ENCODE results near the gene P2RX1.
A peak's percentile ranks its signal among the peaks of the same experiment; 100 is the strongest.

P2RX1 gene

DNA sequence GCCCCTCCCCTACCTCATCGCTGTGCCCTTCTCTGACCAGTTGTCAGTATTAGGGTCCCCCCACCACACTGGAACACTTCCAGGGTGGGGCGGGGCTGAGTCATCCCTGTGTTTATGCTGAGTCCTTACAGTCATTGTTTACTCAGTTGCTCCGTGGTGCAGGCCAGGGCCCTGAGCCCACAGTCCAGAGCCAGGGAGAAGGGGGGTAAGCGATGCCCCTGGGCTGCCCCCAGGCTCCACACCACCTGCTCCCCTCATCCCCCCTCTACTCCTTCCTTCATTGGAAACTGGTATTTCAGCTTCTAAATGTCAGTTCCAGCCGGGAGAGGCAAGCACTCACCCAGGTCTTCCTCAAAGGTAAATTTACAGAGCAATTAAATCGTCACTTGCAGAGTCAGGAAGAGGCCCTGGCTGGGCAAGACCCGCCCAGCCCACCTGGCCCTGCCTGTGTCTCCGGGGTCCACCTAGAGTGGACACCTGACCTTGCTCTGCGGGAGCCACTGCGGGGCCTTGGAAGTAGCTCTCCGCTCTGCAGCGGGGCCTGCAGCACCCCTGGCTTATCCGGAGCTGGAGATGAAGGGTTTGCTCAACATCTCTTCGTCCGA lies 43.1 kb upstream of the P2RX1 start:
- Histone ChIP-seq H3K27me3 (ENCODE audit: insufficient read depth, low read length) (no peaks in the 10 kb centered on the region), H3K27ac (ENCODE audit: low read depth, low read length, poor library complexity, severe bottlenecking) (peak overlapping the region; percentile 98), H3K4me1 (ENCODE audit: insufficient read depth, low read length, severe bottlenecking) (peaks cover 64% of the 10 kb centered on the region), H3K9ac (ENCODE audit: low read length) (peak overlapping the region; percentile 81), H3K36me3 (ENCODE audit: insufficient read depth, low read length) (peaks cover 40% of the 10 kb centered on the region; the same call in 1 of the 2 replicates), H3F3A (ENCODE audit: insufficient read depth, low read length) (0 out of 2 replicates have a peak, but pooled peaks cover 3% of the 10 kb centered on the region), H3K9me3 (ENCODE audit: low read length) (no peaks in the 10 kb centered on the region), H3K9me2 (ENCODE audit: low read depth, low read length) (no peaks in the 10 kb centered on the region), H4K20me1 (ENCODE audit: insufficient read depth, low read length) (no peaks in the 10 kb centered on the region), H3K79me2 (ENCODE audit: insufficient read depth, low read length) (peaks cover 59% of the 10 kb centered on the region), H3K4me2 (ENCODE audit: low read length) (peak overlapping the region; percentile 95), H3K4me3 (ENCODE audit: low read depth, low read length, poor library complexity, severe bottlenecking) (peak overlapping the region; percentile 78), H2AFZ (ENCODE audit: low read length) (no peak overlapping the region)
- TF ChIP-seq, protein P1, sequence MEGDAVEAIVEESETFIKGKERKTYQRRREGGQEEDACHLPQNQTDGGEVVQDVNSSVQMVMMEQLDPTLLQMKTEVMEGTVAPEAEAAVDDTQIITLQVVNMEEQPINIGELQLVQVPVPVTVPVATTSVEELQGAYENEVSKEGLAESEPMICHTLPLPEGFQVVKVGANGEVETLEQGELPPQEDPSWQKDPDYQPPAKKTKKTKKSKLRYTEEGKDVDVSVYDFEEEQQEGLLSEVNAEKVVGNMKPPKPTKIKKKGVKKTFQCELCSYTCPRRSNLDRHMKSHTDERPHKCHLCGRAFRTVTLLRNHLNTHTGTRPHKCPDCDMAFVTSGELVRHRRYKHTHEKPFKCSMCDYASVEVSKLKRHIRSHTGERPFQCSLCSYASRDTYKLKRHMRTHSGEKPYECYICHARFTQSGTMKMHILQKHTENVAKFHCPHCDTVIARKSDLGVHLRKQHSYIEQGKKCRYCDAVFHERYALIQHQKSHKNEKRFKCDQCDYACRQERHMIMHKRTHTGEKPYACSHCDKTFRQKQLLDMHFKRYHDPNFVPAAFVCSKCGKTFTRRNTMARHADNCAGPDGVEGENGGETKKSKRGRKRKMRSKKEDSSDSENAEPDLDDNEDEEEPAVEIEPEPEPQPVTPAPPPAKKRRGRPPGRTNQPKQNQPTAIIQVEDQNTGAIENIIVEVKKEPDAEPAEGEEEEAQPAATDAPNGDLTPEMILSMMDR (IDR thresholded peaks at IDR 0.05; ENCODE audit: low read length) = no peak
- TF ChIP-seq EZH2 (IDR thresholded peaks at IDR 0.05; ENCODE audit: borderline replicate concordance, low read length) = no peak

DNA sequence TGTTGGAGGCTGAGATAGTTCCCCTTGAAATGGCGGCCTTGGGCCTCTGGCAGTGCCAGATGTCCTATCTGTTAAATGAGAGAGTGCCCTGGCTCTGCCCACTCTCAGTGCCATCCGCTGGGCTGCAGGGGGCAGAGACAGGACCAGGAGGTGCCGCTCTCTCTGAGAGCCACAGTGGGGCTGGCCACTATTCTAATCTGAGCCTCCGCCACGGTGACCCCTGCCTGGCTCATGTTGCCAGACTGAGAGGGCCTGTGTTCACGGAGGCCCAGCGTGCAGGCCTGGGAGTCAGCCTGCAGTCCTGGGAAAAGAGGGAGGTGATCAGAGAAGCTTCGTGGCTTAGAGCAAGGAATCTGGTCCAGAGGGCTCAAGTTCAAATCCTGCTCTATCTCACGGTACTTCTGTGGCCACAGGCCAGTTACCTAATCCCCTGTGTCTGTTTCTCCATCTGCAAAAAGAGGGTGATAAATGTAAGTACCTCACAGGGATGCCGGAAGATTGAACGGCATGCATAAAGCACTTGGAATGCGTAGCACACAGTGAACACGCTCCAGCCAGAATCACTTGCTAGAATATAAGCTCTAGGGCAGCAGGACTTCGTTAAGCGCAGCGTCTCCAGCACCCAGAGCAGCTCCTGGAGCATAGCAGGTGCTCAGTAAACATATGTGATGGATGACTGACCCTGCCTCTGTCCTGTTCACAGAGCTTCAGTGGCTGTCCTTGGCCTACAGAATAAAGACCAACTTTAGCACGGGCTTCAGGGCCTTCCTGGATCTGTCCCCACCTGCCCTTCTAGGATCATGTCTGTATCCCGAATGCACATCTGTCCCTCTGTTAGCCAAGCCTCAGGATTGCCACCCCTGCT lies 41.7 kb upstream of the P2RX1 start:
- peak overlapping the region; percentile 17; the same call in 1 of the 2 replicates for H3K9ac ChIP-seq (ENCODE audit: low read length)
- no peaks in the 10 kb centered on the region for H3K27me3 ChIP-seq (ENCODE audit: insufficient read depth, low read length)
- H3K9me3 ChIP-seq (ENCODE audit: low read length) = no peaks in the 10 kb centered on the region
- H3K9me2 ChIP-seq (ENCODE audit: low read depth, low read length) = no peaks in the 10 kb centered on the region
- H3K4me3 ChIP-seq (ENCODE audit: low read depth, low read length, poor library complexity, severe bottlenecking) = no peak overlapping the region
- peaks cover 52% of the 10 kb centered on the region for H3K79me2 ChIP-seq (ENCODE audit: insufficient read depth, low read length)
- H3K4me2 ChIP-seq (ENCODE audit: low read length) = peak overlapping the region; percentile 47
- H3K4me1 ChIP-seq (ENCODE audit: insufficient read depth, low read length, severe bottlenecking) = peaks cover 63% of the 10 kb centered on the region
- no peak overlapping the region for H2AFZ ChIP-seq (ENCODE audit: low read length)
- TF ChIP-seq EZH2 (IDR thresholded peaks at IDR 0.05; ENCODE audit: borderline replicate concordance, low read length) = no peak
- TF ChIP-seq, protein P1 (IDR thresholded peaks at IDR 0.05; ENCODE audit: low read length) = no peak
- peaks cover 47% of the 10 kb centered on the region for H3K36me3 ChIP-seq (ENCODE audit: insufficient read depth, low read length)
- H3K27ac ChIP-seq (ENCODE audit: low read depth, low read length, poor library complexity, severe bottlenecking) = peak overlapping the region; percentile 73
- H3F3A ChIP-seq (ENCODE audit: insufficient read depth, low read length) = 0 out of 2 replicates have a peak, but pooled peaks cover 3% of the 10 kb centered on the region
- no peaks in the 10 kb centered on the region for H4K20me1 ChIP-seq (ENCODE audit: insufficient read depth, low read length)

DNA sequence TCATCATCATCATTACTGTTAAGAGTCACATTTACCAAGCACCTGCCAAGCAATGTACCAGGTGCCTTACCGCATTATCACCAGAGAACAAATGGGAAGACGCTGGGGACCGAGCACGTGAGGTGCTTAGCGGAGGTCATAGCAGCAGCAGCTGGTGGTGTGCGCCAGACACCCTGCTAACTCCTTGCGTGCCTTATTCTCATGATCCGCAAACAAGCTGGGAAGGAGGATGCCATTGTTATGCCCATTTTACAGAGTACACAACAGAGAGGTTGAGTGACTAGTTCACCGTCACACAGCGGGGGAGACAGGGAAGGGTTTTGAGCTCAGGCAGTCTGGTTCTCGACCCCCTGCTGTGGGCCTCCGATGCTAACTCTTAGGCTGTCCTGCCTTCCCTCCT lies 40.7 kb upstream of the P2RX1 start:
- Histone ChIP-seq H3K27ac (ENCODE audit: low read depth, low read length, poor library complexity, severe bottlenecking) (peak overlapping the region; percentile 73), H3K36me3 (ENCODE audit: insufficient read depth, low read length) (peaks cover 56% of the 10 kb centered on the region), H3K79me2 (ENCODE audit: insufficient read depth, low read length) (peaks cover 47% of the 10 kb centered on the region)

More for the DNA sequence above, 40.7 kb upstream of the P2RX1 start:
- TF ChIP-seq EZH2 (IDR thresholded peaks at IDR 0.05; ENCODE audit: borderline replicate concordance, low read length) = no peak
- TF ChIP-seq, protein P1 (IDR thresholded peaks at IDR 0.05; ENCODE audit: low read length) = no peak
- Histone ChIP-seq H3K9me3 (ENCODE audit: low read length) (no peaks in the 10 kb centered on the region), H3K9me2 (ENCODE audit: low read depth, low read length) (no peaks in the 10 kb centered on the region), H3K27me3 (ENCODE audit: insufficient read depth, low read length) (no peaks in the 10 kb centered on the region), H3K4me2 (ENCODE audit: low read length) (peak overlapping the region; percentile 47; the same call in 1 of the 2 replicates), H3K9ac (ENCODE audit: low read length) (peak overlapping the region; percentile 2; the same call in 1 of the 2 replicates), H3K4me3 (ENCODE audit: low read depth, low read length, poor library complexity, severe bottlenecking) (peak overlapping the region; percentile 4), H4K20me1 (ENCODE audit: insufficient read depth, low read length) (no peaks in the 10 kb centered on the region), H3F3A (ENCODE audit: insufficient read depth, low read length) (0 out of 2 replicates have a peak, but pooled peaks cover under 1% of the 10 kb centered on the region), H3K4me1 (ENCODE audit: insufficient read depth, low read length, severe bottlenecking) (peaks cover 53% of the 10 kb centered on the region), H2AFZ (ENCODE audit: low read length) (no peak overlapping the region)
